ENCODE measurements around the gene HNRNPC. TPM values are rescaled to one million over a fixed set of nuclear protein-coding genes. Genes with fewer than 3 reads are reported as not detected.

Gene HNRNPC
- total RNA-seq, 1 experiment from 2014 or later, result 1,062 TPM

DNA sequence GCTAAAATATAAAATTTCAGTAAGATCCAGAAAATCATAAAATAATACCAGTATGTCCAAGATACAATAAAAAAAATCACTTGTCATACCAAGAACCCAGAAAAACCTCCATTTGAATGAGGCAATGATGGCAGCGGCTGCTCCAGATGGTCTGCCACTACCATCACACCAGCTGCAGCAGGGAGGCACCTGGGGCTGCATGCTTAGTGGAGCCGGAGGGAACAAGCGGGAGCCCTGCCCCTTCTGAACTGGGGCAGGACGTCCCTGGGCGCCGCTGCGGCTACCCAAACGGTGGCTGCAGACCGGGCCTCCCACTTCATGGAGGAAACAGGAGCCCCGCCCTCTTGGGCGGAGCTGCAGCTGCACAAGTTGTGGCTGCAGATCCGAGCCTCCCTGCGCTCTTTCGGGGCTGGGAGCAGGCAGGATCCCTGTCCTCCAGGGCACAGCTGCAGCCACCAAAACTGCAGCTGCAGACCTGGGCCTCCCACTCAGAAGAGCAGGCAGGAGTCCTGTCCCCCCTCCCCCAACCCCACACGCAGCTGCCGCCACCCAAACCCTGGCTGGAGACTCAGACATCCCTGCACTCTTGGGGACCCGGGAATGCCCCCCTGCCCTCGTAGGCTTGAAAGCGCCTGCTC, 77.3 kb downstream of the HNRNPC start:
- no peak overlapping the region for H3K14ac ChIP-seq (ENCODE audit: insufficient read depth, low read length)
- H2BK12ac ChIP-seq (ENCODE audit: insufficient read length, low read depth, low read length), result no peak overlapping the region
- no peak overlapping the region for H3K27ac ChIP-seq (ENCODE audit: insufficient read length, low read depth, low read length)
- H3K23ac ChIP-seq (ENCODE audit: insufficient read length, low read depth, low read length), result no peak overlapping the region
- TF ChIP-seq, protein P1, sequence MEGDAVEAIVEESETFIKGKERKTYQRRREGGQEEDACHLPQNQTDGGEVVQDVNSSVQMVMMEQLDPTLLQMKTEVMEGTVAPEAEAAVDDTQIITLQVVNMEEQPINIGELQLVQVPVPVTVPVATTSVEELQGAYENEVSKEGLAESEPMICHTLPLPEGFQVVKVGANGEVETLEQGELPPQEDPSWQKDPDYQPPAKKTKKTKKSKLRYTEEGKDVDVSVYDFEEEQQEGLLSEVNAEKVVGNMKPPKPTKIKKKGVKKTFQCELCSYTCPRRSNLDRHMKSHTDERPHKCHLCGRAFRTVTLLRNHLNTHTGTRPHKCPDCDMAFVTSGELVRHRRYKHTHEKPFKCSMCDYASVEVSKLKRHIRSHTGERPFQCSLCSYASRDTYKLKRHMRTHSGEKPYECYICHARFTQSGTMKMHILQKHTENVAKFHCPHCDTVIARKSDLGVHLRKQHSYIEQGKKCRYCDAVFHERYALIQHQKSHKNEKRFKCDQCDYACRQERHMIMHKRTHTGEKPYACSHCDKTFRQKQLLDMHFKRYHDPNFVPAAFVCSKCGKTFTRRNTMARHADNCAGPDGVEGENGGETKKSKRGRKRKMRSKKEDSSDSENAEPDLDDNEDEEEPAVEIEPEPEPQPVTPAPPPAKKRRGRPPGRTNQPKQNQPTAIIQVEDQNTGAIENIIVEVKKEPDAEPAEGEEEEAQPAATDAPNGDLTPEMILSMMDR (conservative IDR thresholded peaks at IDR 0.05), result no peak
- no peak overlapping the region for H3K9ac ChIP-seq (ENCODE audit: extremely low read depth, insufficient read length, low read length)
- Mint-ChIP-seq H3K27me3 (ENCODE audit: low read depth) (peaks cover 9% of the 10 kb centered on the region), H3K36me3 (ENCODE audit: insufficient read depth in 1 of 3, low read depth in 3 of 3) (no peaks in the 10 kb centered on the region; a peak in 1 of 7 replicates), H3K27ac (0 out of 7 replicates have a peak overlapping the region, but pooled peaks of 1 of the 3 experiments have one; percentile 40), H3K4me3 (peak overlapping the region; percentile 21 to 35; a peak in 1 of 5 replicates), H3K4me1 (peaks cover 3 to 15% of the 10 kb centered on the region in 2 experiments), H3K9me3 (peaks cover 0 to 3% of the 10 kb centered on the region in 2 experiments; a peak in 2 of 5 replicates)
- no peak overlapping the region for H4K5ac ChIP-seq (ENCODE audit: insufficient read length, low read depth, low read length)
- no peaks in the 10 kb centered on the region for H3K9me3 ChIP-seq (ENCODE audit: control insufficient read depth, low read depth, low read length)
- no peak overlapping the region for H3K56ac ChIP-seq (ENCODE audit: insufficient read length, low read depth, low read length)
- H3K79me2 ChIP-seq (ENCODE audit: insufficient read depth, low read length), result no peaks in the 10 kb centered on the region
- H4K91ac ChIP-seq (ENCODE audit: insufficient read length, low read depth, low read length), result no peak overlapping the region
- no peak overlapping the region for H3K18ac ChIP-seq (ENCODE audit: insufficient read length, low read depth, low read length)
- no peak overlapping the region for H3T11ph ChIP-seq (ENCODE audit: low read length)
- no peaks in the 10 kb centered on the region; the same call in 1 of the 2 replicates for H3K4me1 ChIP-seq (ENCODE audit: insufficient read depth, low read length)
- H3K23me2 ChIP-seq (ENCODE audit: insufficient read length, low read depth, low read length, poor library complexity, severe bottlenecking), result peaks cover 2% of the 10 kb centered on the region
- H4K20me1 ChIP-seq (ENCODE audit: control insufficient read depth, insufficient read depth, insufficient read length), result no peaks in the 10 kb centered on the region
- no peak overlapping the region for H3K4ac ChIP-seq (ENCODE audit: low read depth, low read length)
- H3K4me2 ChIP-seq (ENCODE audit: insufficient read depth, insufficient read length, low read length), result peak overlapping the region; percentile 15
- H4K8ac ChIP-seq (replicated peaks; ENCODE audit: insufficient read length, low read depth, low read length), result no peak overlapping the region
- H2AFZ ChIP-seq (ENCODE audit: low read length), result no peak overlapping the region
- no peaks in the 10 kb centered on the region for H3K27me3 ChIP-seq (ENCODE audit: insufficient read depth, low read length)
- no peak overlapping the region for H2BK20ac ChIP-seq (ENCODE audit: low read depth, low read length, poor library complexity, severe bottlenecking)
- H3K79me1 ChIP-seq (ENCODE audit: insufficient read depth, low read depth, low read length, poor library complexity, severe bottlenecking), result no peaks in the 10 kb centered on the region
- no CpG with 5 or more reads among the region's 19 CpGs for WGBS (ENCODE audit: extremely low coverage, insufficient read length, low lambda C conversion rate)
- no peak overlapping the region for H2BK5ac ChIP-seq (ENCODE audit: insufficient read length, low read length)
- H2AK5ac ChIP-seq (ENCODE audit: insufficient read length, low read length), result no peak overlapping the region
- peak; percentile 97 for DNase-seq
- H2BK120ac ChIP-seq (ENCODE audit: low read depth, low read length, poor library complexity, severe bottlenecking), result no peak overlapping the region
- no peak overlapping the region for H2BK15ac ChIP-seq (ENCODE audit: low read depth, low read length)

Data from H9 (cell line).